ENCODE measurements around the gene MRPL16.

GRCh38 chr11:59767225-59767611 is 43.4 kb downstream of the MRPL16 start:
- TF ChIP-seq POLR2AphosphoS5 (IDR thresholded peaks at IDR 0.05; ENCODE audit: borderline replicate concordance, low read depth, low read length) (no peak), EZH2 (IDR thresholded peaks at IDR 0.05) (no peak)

All from SK-N-MC (cell line).